SK-N-SH treated with all-trans-retinoic acid at 6 μM for 48 hours (cell line): Measurements from ENCODE around the gene MYO9B.

Experiments used
- ATAC-seq: fragments of 200-7000 bp; cut with Tn5 transposase; 3 replicates; pipeline ENCODE4 v1.9.1; 2020; ENCODE audit warnings: mild to moderate bottlenecking, moderate library complexity
- ARNTL ChIP-seq: fragments of 450-650 bp; formaldehyde crosslinking; IDR thresholded peaks from 2 replicates; pipeline ENCODE4 v1.5.0; 2020; ENCODE audit warnings: low read depth, mild to moderate bottlenecking, moderate library complexity, borderline replicate concordance
- BACH2 ChIP-seq: fragments of 250-450 bp; sonication (Bioruptor Pico); IDR thresholded peaks from 2 replicates; pipeline ENCODE4 v1.9.0; 2021; ENCODE audit warnings: mild to moderate bottlenecking, borderline replicate concordance
- CREB5 ChIP-seq: fragments of 250-450 bp; sonication (Bioruptor Pico); IDR thresholded peaks from 2 replicates; pipeline ENCODE4 v1.5.1; 2020; ENCODE audit warnings: low read depth, mild to moderate bottlenecking, moderate library complexity
- CSDC2 ChIP-seq: fragments of 250-450 bp; sonication (Bioruptor Pico); IDR thresholded peaks from 2 replicates; pipeline ENCODE4 v1.5.0; 2020; ENCODE audit warnings: mild to moderate bottlenecking, moderate library complexity
- CSRNP3 ChIP-seq: fragments of 250-450 bp; sonication (Bioruptor Pico); IDR thresholded peaks from 2 replicates; pipeline ENCODE4 v1.5.1; 2021; ENCODE audit warnings: mild to moderate bottlenecking, moderate library complexity
- ESRRG ChIP-seq: fragments of 250-450 bp; sonication (Bioruptor Pico); IDR thresholded peaks from 2 replicates; pipeline ENCODE4 v1.6.1; 2021; ENCODE audit warnings: mild to moderate bottlenecking
- GLIS3 ChIP-seq: fragments of 250-450 bp; sonication (Bioruptor Pico); IDR thresholded peaks from 2 replicates; pipeline ENCODE4 v1.5.0; 2020; ENCODE audit warnings: mild to moderate bottlenecking, moderate library complexity
- ISL1 ChIP-seq: fragments of 250-450 bp; sonication (Bioruptor Pico); IDR thresholded peaks from 2 replicates; pipeline ENCODE4 v2.1.2; 2022; ENCODE audit warnings: mild to moderate bottlenecking, moderate library complexity
- OSR1 ChIP-seq: fragments of 250-450 bp; sonication (Bioruptor Pico); IDR thresholded peaks from 2 replicates; pipeline ENCODE4 v1.8.0; 2022; ENCODE audit warnings: moderate library complexity, mild to moderate bottlenecking, inconsistent platforms
- PATZ1 ChIP-seq: fragments of 250-450 bp; sonication (Bioruptor Pico); IDR thresholded peaks from 2 replicates; pipeline ENCODE4 v1.8.0; 2020; ENCODE audit warnings: mild to moderate bottlenecking, moderate library complexity, borderline replicate concordance
- PPARA ChIP-seq: fragments of 250-450 bp; sonication (Bioruptor Pico); IDR thresholded peaks from 2 replicates; pipeline ENCODE4 v1.5.0; 2020; ENCODE audit warnings: mild to moderate bottlenecking, borderline replicate concordance
- RARB ChIP-seq: fragments of 250-450 bp; sonication (Bioruptor Pico); IDR thresholded peaks from 2 replicates; pipeline ENCODE4 v1.8.0; 2021; ENCODE audit warnings: mild to moderate bottlenecking, moderate library complexity
- SNAI2 ChIP-seq: fragments of 250-450 bp; sonication (Bioruptor Pico); IDR thresholded peaks from 2 replicates; pipeline ENCODE4 v1.5.0; 2020; ENCODE audit warnings: mild to moderate bottlenecking, moderate library complexity
- TCF4 ChIP-seq: fragments of 250-450 bp; sonication (Bioruptor Pico); IDR thresholded peaks from 2 replicates; pipeline ENCODE4 v1.8.0; 2021; ENCODE audit warnings: mild to moderate bottlenecking, moderate library complexity, borderline replicate concordance
- TOX ChIP-seq: fragments of 250-450 bp; sonication (Bioruptor Pico); IDR thresholded peaks from 2 replicates; pipeline ENCODE4 v1.8.0; 2021; ENCODE audit warnings: mild to moderate bottlenecking, moderate library complexity, borderline replicate concordance
- TSHZ2 ChIP-seq: fragments of 250-450 bp; sonication (Bioruptor Pico); IDR thresholded peaks from 2 replicates; pipeline ENCODE4 v1.5.0; 2020; ENCODE audit warnings: mild to moderate bottlenecking, moderate library complexity
- ZC3H10 ChIP-seq: fragments of 250-450 bp; sonication (Bioruptor Pico); IDR thresholded peaks from 2 replicates; pipeline ENCODE4 v1.5.1; 2021; ENCODE audit warnings: mild to moderate bottlenecking, moderate library complexity
- ZNF70 ChIP-seq: fragments of 450-650 bp; formaldehyde crosslinking; IDR thresholded peaks from 2 replicates; pipeline ENCODE4 v1.5.0; 2020; ENCODE audit warnings: mild to moderate bottlenecking, moderate library complexity
- ZNF8 ChIP-seq: fragments of 450-650 bp; formaldehyde crosslinking; IDR thresholded peaks from 2 replicates; pipeline ENCODE4 v1.5.0; 2020; ENCODE audit warnings: mild to moderate bottlenecking, moderate library complexity

The MYO9B gene

GRCh38 chr19:17118957-17119356 lies 43.4 kb downstream of the MYO9B start:
- TF ChIP-seq PPARA (CRISPR knock-in tag) (no peak), ISL1 (CRISPR knock-in tag) (no peak), CSDC2 (CRISPR knock-in tag) (no peak), GLIS3 (CRISPR knock-in tag) (no peak), ARNTL (CRISPR knock-in tag) (no peak), RARB (CRISPR knock-in tag) (no peak), SNAI2 (CRISPR knock-in tag) (no peak), TCF4 (CRISPR knock-in tag) (no peak), TSHZ2 (CRISPR knock-in tag) (no peak), BACH2 (no peak), ESRRG (no peak), ZNF8 (CRISPR knock-in tag) (no peak), CREB5 (CRISPR knock-in tag) (no peak)
- no peak for ATAC-seq

- TF ChIP-seq PPARA (CRISPR knock-in tag) (no peak), TOX (CRISPR knock-in tag) (no peak)
- TF ChIP-seq, all 23 proteins: peak for 0
- no peak for ATAC-seq
Measured at GRCh38 chr19:17121736-17122293, 46.2 kb downstream of the MYO9B start.

- ATAC-seq: no peak
- TF ChIP-seq ZNF70 (CRISPR knock-in tag) (no peak), BACH2 (no peak), CSRNP3 (CRISPR knock-in tag) (no peak), OSR1 (CRISPR knock-in tag) (no peak), PATZ1 (CRISPR knock-in tag) (no peak), TCF4 (CRISPR knock-in tag) (no peak), GLIS3 (CRISPR knock-in tag) (no peak)
- TF ChIP-seq, all 23 proteins: peak for 0
Measured at GRCh38 chr19:17123041-17123440, 47.5 kb downstream of the MYO9B start.

GRCh38 chr19:17124025-17124424 lies 48.4 kb downstream of the MYO9B start:
- TF ChIP-seq CSDC2 (CRISPR knock-in tag) (no peak), PPARA (CRISPR knock-in tag) (no peak), ZC3H10 (no peak), TCF4 (CRISPR knock-in tag) (no peak), ZNF70 (CRISPR knock-in tag) (no peak), CREB5 (CRISPR knock-in tag) (no peak)
- ATAC-seq: no peak
